ENCODE measurements around the gene TCF4.

DNA sequence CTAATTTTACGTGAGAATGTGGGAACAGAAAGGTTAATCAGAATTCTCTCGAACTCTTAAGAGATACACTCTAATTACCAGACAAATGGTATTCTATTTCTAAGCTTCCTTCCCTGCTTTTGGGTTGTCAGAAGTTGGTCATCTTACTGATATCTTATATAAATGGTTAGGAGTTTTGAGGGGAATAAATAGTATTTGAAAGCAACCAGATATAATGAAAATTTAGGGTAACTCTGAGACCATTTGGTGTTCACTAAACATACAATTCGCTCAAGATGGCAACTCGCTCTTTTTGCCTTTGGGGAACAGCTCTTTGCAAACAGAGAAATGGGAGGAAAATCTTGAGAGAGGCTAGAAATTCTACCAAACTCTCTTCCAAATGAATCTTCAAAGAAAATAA, 250.9 kb downstream of the TCF4 start:
- TF ChIP-seq CTCF (IDR thresholded peaks at IDR 0.05) (no peak), EP300 (IDR thresholded peaks at IDR 0.05) (no peak), POLR2AphosphoS5 (IDR thresholded peaks at IDR 0.05) (no peak)

All from sigmoid colon (tissue), 4 donors.